SK-N-SH treated with all-trans-retinoic acid at 6 μM for 48 hours (cell line): ENCODE measurements around the gene AMACR.

Experiments used
- ARNTL ChIP-seq: fragments of 450-650 bp; formaldehyde crosslinking; IDR thresholded peaks from 2 replicates; pipeline ENCODE4 v1.5.0; 2020; ENCODE audit warnings: low read depth, mild to moderate bottlenecking, moderate library complexity, borderline replicate concordance
- CREB5 ChIP-seq: fragments of 250-450 bp; sonication (Bioruptor Pico); IDR thresholded peaks from 2 replicates; pipeline ENCODE4 v1.5.1; 2020; ENCODE audit warnings: low read depth, mild to moderate bottlenecking, moderate library complexity
- CSDC2 ChIP-seq: fragments of 250-450 bp; sonication (Bioruptor Pico); IDR thresholded peaks from 2 replicates; pipeline ENCODE4 v1.5.0; 2020; ENCODE audit warnings: mild to moderate bottlenecking, moderate library complexity
- POU6F1 ChIP-seq: fragments of 250-450 bp; sonication (Bioruptor Pico); IDR thresholded peaks from 2 replicates; pipeline ENCODE4 v1.8.0; 2021; ENCODE audit warnings: low read depth, mild to moderate bottlenecking, moderate library complexity, borderline replicate concordance
- RARB ChIP-seq: fragments of 250-450 bp; sonication (Bioruptor Pico); IDR thresholded peaks from 2 replicates; pipeline ENCODE4 v1.8.0; 2021; ENCODE audit warnings: mild to moderate bottlenecking, moderate library complexity
- TSHZ2 ChIP-seq: fragments of 250-450 bp; sonication (Bioruptor Pico); IDR thresholded peaks from 2 replicates; pipeline ENCODE4 v1.5.0; 2020; ENCODE audit warnings: mild to moderate bottlenecking, moderate library complexity
- ZNF565 ChIP-seq: fragments of 450-650 bp; formaldehyde crosslinking; conservative IDR thresholded peaks from 2 replicates; pipeline ENCODE4 v1.5.0; 2020; ENCODE audit warnings: low read depth, mild to moderate bottlenecking, moderate library complexity
- ZNF70 ChIP-seq: fragments of 450-650 bp; formaldehyde crosslinking; IDR thresholded peaks from 2 replicates; pipeline ENCODE4 v1.5.0; 2020; ENCODE audit warnings: mild to moderate bottlenecking, moderate library complexity

- no peak for TF ChIP-seq ZNF70 (CRISPR knock-in tag)
- TF ChIP-seq CREB5 (CRISPR knock-in tag): no peak
- no peak for TF ChIP-seq ZNF565 (CRISPR knock-in tag)
- no peak for TF ChIP-seq ARNTL
- TF ChIP-seq POU6F1 (CRISPR knock-in tag): no peak
- no peak for TF ChIP-seq TSHZ2 (CRISPR knock-in tag)
- TF ChIP-seq CSDC2 (CRISPR knock-in tag): no peak
- TF ChIP-seq RARB (CRISPR knock-in tag): no peak
Measured at GRCh38 chr5:33997331-33997983, 10.4 kb downstream of the AMACR start.
